Effector CD4-positive, alpha-beta T cell (primary cell): ENCODE measurements around the gene PLXNA4.

Experiments used
- DNase-seq: peaks from one replicate; pipeline ENCODE4 v3.0.0-alpha.2; 2020

The PLXNA4 gene

GRCh38 chr7:132158166-132158565 lies 418.1 kb downstream of the PLXNA4 start:
- no peak for DNase-seq

GRCh38 chr7:132155715-132156114 lies 420.6 kb downstream of the PLXNA4 start:
- no peak for DNase-seq

DNA sequence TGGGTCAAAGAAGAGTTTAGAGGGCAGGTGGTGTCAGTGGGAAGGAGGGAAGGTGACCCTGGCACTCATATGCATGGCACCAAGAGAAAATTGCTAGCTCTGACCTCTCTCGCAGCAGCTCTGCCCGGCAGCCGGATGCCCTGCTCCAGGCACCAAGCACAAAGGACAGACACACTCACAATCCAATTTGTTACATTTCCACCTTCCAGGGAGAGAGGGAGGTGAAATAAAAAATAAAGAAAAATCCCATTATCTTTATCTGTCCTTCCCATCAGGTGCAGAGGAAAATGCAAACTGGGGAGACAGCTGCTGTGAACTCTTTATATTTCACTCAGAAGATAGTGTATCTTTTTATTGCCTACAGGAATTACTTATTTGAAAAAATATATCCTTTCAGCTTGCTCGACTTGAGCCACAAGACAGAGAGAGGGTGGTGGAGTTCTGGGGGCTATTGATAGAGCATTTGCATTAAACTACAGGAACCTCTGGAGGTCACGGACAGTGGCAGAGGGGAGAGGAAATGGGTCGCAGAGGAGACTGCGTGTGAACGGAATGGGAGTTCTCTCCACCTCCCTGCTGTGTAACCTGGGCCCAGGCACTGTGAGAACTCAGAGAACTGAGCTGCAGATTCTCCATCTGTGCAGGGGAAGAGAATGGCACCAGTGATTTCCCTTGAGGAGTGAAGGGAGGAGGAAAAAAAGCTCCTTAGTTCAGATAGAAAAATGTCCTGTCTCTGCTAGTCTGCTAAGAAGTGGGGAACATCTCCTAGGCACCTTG lies 421.4 kb downstream of the PLXNA4 start:
- no peak for DNase-seq

- no peak for DNase-seq
These were observed 422.0 kb downstream of the PLXNA4 start for GRCh38 chr7:132154248-132154647.

- no peak for DNase-seq
These were observed 424.0 kb downstream of the PLXNA4 start for GRCh38 chr7:132152131-132152889.

DNA sequence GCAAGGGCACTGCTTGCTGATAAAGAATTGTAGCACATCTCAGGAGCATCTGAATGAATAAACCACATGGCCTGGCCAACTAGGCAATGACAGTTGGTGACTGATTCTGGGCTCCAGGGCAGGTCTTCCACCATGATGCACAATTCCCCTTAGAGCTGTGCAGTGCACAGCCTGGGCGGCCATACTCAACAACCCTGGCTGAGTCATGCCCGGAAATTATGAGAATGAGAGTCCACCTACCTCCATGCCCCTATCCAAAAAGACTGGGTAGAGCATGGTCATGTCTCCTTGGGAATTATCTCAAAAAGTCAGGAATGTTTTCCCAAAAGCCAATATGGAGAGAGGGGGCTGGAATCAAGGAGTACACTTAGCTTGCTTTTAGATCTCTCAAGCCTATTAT lies 425.6 kb downstream of the PLXNA4 start:
- DNase-seq: no peak

- no peak for DNase-seq
These were observed 426.6 kb downstream of the PLXNA4 start for GRCh38 chr7:132149436-132150304.

GRCh38 chr7:132148876-132149275 lies 427.4 kb downstream of the PLXNA4 start:
- DNase-seq: no peak

DNA sequence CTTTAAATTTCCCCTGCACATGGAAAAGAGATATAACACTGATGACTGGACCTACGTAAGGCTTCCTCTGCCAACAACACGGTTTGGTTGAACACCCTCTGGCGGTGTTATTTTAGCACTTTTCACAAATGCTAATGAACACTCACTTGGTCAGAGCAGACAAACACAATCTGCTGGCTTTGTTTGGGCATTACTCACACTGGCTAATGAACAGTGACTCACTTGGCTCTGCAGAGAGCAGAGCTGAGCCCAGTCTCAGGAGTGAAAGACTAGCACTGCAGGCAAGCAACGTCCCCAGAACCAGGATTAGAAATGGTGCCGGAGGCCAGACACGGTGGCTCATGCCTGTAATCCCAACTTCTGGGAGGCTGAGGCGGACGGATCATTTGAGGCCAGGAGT lies 430.8 kb downstream of the PLXNA4 start:
- no peak for DNase-seq

GRCh38 chr7:132145063-132145462 lies 431.2 kb downstream of the PLXNA4 start:
- DNase-seq: no peak

GRCh38 chr7:132142006-132142405 lies 434.3 kb downstream of the PLXNA4 start:
- DNase-seq: no peak

DNA sequence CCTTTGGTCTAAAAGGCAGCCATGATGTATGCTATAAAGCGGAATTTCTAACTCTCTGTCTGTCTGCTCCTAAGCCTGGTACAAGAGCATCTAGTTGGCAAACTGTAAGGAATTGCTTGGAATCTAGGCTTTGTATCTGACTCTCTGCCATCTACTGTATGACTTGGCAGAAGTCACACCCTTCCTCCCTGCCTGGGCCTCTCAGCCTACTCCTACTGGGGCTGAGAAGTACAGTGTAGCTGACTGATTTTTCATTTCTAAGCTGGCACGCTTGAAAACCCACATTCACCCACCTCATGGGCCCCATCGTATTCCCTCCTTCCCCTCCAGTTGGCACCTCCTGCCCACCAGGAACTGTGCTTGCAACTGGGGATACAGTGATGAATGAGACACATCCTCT lies 435.2 kb downstream of the PLXNA4 start:
- DNase-seq: no peak

DNA sequence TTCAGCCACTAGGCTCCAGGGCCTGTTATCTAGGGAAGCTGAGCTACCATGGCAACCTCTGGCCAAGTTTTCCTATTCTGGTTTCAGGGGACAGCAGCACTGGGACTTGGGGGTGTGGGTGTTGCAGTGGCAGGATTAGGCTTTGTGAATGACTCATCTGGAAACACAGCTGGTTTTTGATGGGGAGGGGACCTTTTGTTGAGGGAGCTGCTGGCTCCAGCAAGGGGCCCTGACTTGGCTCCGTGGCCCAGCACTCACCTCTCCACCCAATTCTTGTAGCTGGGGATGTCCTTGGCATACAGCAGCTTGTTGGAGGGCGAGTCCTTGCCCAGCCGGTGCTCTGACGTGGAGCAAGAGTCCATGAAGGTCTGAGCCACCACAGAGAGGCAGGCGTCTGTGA lies 435.9 kb downstream of the PLXNA4 start:
- no peak for DNase-seq

DNA sequence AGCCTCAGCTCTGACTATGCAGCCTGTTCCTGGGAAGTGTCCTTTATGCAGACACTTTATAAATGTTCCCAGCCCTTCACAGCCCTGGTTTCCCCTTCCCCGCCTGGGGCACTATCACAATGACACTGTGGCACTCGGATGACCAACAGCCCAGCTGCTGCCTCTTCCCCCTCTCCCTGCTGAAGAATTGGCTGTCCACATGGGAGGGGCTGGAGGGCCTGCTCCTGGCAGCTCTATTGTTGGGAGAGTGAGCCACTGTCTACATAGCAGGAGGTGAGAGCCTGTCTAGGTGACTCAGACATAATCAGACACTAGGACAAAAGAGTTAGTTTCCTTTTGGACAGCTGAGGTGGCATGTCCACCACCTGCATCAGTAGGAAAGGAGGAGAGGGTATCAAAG lies 437.5 kb downstream of the PLXNA4 start:
- DNase-seq: no peak

GRCh38 chr7:132137681-132138080 lies 438.6 kb downstream of the PLXNA4 start:
- no peak for DNase-seq

GRCh38 chr7:132135746-132136385 lies 440.4 kb downstream of the PLXNA4 start:
- no peak for DNase-seq

DNA sequence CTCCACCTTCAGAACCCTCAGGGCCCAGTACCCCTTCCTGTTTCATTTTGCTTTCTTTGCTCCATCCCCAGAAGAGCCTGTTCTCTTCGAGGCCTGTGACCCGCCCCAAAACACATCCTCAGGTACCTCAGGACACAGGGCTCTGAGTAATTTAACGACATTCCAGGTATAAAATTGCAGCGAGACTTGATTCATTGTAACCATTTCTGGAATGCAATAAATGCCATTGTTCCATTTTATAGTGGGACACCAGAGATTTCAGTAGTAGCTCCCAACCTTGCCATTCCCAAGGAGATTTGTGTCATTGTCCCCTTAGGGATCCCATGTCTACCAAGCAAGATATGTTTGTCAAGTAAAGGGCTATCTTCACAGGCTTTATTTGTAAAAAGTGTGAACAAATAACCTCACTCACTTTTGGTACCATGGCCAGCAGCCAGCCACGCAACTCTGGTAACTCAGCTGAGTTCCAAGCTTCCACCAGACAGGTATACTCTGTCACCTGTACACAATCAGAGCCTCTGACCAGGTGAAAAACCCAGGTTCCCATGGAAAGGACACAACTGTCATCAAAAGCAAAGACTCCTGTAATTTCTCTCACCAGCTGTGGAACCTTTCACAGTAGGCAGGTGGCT lies 441.3 kb downstream of the PLXNA4 start:
- no peak for DNase-seq

- DNase-seq: no peak
These were observed 442.8 kb downstream of the PLXNA4 start for GRCh38 chr7:132133501-132133900.

GRCh38 chr7:132131196-132131595 lies 445.1 kb downstream of the PLXNA4 start:
- DNase-seq: no peak

GRCh38 chr7:132130497-132130896 lies 445.8 kb downstream of the PLXNA4 start:
- no peak for DNase-seq

DNA sequence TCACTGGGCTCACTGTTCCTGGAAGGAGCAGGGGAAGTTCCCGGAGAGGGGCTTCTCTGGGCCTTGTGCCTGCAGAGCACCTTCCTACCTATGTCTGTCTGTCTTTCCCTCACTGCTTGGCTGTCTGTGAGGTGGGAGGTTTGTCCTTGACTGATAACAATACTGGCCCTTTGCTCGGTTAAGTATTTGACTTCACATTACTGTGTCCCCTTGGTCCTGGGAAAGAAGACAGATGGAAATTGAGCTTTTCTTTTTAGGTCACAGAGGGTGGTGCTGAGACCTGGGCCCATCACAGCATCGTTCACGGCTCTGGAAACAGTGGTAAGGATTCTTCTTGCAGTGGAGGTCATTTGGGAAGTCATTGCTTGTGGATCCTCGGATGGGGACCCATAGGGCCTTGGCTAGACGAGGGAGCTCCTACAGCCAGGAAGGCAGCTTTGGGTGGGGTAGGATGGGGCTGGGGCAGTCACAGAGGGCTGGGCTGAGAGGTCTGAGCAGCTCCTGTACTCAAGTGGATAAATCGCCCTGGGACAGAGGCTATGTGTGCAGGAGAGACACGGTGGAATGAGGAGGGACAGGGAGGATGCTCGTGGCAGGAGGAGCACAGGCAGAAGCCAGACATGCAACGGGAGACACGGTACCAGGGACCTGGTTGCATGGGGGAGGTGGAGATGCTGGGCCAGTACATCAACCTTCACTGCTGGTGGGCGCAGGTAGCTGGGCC lies 450.2 kb downstream of the PLXNA4 start:
- no peak for DNase-seq

- no peak for DNase-seq
These were observed 451.2 kb downstream of the PLXNA4 start for GRCh38 chr7:132125096-132125495.
